ENCODE measurements around the gene CDK6.

CDK6 gene

DNA sequence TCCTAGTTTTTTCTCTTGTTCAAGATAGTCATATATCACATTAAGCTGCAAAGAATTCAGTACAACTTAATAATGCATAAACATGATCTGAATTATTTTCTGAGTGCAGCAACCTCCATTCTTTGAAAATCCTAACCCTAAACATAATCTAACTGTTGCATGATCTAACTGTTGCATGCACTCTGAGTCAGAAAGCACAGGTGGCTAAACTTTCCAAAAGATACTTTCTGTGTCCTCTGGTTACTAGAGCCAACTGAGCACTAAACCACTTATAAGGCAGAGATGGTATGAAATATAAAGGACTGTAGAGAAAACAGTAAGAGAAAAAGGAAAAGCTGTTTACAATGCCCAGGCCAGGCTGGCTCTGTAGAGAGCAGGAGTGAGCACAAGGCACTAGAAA is 223.2 kb downstream of the CDK6 start:
- H3K36me3 ChIP-seq (ENCODE audit: insufficient read depth, low read length) = peaks cover 94% of the 10 kb centered on the region
- H3K79me2 ChIP-seq (ENCODE audit: insufficient read depth, low read length) = peaks cover 16% of the 10 kb centered on the region
- H3K27ac ChIP-seq (ENCODE audit: low read length) = no peak overlapping the region
- H4K20me1 ChIP-seq (ENCODE audit: insufficient read depth, low read length) = 0 out of 2 replicates have a peak, but pooled peaks cover 3% of the 10 kb centered on the region
- no peak overlapping the region for H3K4me3 ChIP-seq (ENCODE audit: low read depth in 1 of 2, low read length in 2 of 2)
- no peaks in the 10 kb centered on the region for H3K27me3 ChIP-seq (ENCODE audit: insufficient read depth, low read length, poor library complexity)
- no peak for ATAC-seq (ENCODE audit: insufficient read depth, low read depth)
- H2AFZ ChIP-seq (ENCODE audit: low read depth, low read length) = no peak overlapping the region
- H3K4me1 ChIP-seq (ENCODE audit: insufficient read depth, low read length) = no peaks in the 10 kb centered on the region
- no peak for DNase-seq
- no peaks in the 10 kb centered on the region for H3K9me3 ChIP-seq (ENCODE audit: insufficient read depth, low read length, severe bottlenecking)
- H3K4me2 ChIP-seq (ENCODE audit: insufficient read depth, low read length) = no peak overlapping the region
- TF ChIP-seq, protein P1, sequence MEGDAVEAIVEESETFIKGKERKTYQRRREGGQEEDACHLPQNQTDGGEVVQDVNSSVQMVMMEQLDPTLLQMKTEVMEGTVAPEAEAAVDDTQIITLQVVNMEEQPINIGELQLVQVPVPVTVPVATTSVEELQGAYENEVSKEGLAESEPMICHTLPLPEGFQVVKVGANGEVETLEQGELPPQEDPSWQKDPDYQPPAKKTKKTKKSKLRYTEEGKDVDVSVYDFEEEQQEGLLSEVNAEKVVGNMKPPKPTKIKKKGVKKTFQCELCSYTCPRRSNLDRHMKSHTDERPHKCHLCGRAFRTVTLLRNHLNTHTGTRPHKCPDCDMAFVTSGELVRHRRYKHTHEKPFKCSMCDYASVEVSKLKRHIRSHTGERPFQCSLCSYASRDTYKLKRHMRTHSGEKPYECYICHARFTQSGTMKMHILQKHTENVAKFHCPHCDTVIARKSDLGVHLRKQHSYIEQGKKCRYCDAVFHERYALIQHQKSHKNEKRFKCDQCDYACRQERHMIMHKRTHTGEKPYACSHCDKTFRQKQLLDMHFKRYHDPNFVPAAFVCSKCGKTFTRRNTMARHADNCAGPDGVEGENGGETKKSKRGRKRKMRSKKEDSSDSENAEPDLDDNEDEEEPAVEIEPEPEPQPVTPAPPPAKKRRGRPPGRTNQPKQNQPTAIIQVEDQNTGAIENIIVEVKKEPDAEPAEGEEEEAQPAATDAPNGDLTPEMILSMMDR (IDR thresholded peaks at IDR 0.05; ENCODE audit: borderline replicate concordance, extremely low read depth, low read length, poor library complexity, severe bottlenecking) = no peak
- TF ChIP-seq EZH2 (IDR thresholded peaks at IDR 0.05; ENCODE audit: borderline replicate concordance, low read depth, low read length, severe bottlenecking) = no peak
- H3K9ac ChIP-seq (ENCODE audit: low read depth, low read length) = no peak overlapping the region

DNA sequence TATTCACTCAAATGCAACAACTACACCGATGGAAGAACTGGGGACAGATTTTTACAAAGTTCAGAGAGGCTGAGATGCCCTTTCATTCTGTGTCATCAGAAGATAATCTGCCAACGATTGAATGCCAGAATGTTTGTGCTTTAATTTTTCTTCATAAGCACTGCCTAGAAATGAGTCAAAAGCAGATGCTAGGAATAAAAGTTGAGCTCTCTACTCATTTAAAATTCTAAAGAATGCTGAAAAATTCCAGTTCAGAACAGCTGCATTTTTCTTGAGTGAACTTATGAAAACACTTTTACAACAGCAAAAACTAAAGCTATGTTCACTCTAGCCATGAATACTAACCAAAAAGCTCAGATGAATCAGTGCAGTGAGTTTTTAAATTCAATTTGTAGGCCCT is 223.9 kb downstream of the CDK6 start:
- H3K36me3 ChIP-seq (ENCODE audit: insufficient read depth, low read length) = peaks cover 94% of the 10 kb centered on the region
- H3K4me3 ChIP-seq (ENCODE audit: low read depth in 1 of 2, low read length in 2 of 2) = no peak overlapping the region
- no peak overlapping the region for H3K9ac ChIP-seq (ENCODE audit: low read depth, low read length)
- H3K79me2 ChIP-seq (ENCODE audit: insufficient read depth, low read length) = peaks cover 9% of the 10 kb centered on the region
- H3K27me3 ChIP-seq (ENCODE audit: insufficient read depth, low read length, poor library complexity) = no peaks in the 10 kb centered on the region
- no peaks in the 10 kb centered on the region for H3K4me1 ChIP-seq (ENCODE audit: insufficient read depth, low read length)
- H3K4me2 ChIP-seq (ENCODE audit: insufficient read depth, low read length) = no peak overlapping the region
- DNase-seq = no peak
- TF ChIP-seq, protein P1 (IDR thresholded peaks at IDR 0.05; ENCODE audit: borderline replicate concordance, extremely low read depth, low read length, poor library complexity, severe bottlenecking) = no peak
- TF ChIP-seq EZH2 (IDR thresholded peaks at IDR 0.05; ENCODE audit: borderline replicate concordance, low read depth, low read length, severe bottlenecking) = no peak
- no peak overlapping the region for H2AFZ ChIP-seq (ENCODE audit: low read depth, low read length)
- H3K9me3 ChIP-seq (ENCODE audit: insufficient read depth, low read length, severe bottlenecking) = no peaks in the 10 kb centered on the region
- H3K27ac ChIP-seq (ENCODE audit: low read length) = no peak overlapping the region
- 0 out of 2 replicates have a peak, but pooled peaks cover 3% of the 10 kb centered on the region for H4K20me1 ChIP-seq (ENCODE audit: insufficient read depth, low read length)
- ATAC-seq (ENCODE audit: insufficient read depth, low read depth) = no peak

- no peaks in the 10 kb centered on the region for H3K27me3 ChIP-seq (ENCODE audit: insufficient read depth, low read length, poor library complexity)
- H3K4me1 ChIP-seq (ENCODE audit: insufficient read depth, low read length) = no peaks in the 10 kb centered on the region
- H3K27ac ChIP-seq (ENCODE audit: low read length) = no peak overlapping the region
- no peak overlapping the region for H3K9ac ChIP-seq (ENCODE audit: low read depth, low read length)
- H2AFZ ChIP-seq (ENCODE audit: low read depth, low read length) = no peak overlapping the region
- H3K79me2 ChIP-seq (ENCODE audit: insufficient read depth, low read length) = peaks cover 7% of the 10 kb centered on the region
- no peaks in the 10 kb centered on the region for H3K9me3 ChIP-seq (ENCODE audit: insufficient read depth, low read length, severe bottlenecking)
- no peak for TF ChIP-seq EZH2 (IDR thresholded peaks at IDR 0.05; ENCODE audit: borderline replicate concordance, low read depth, low read length, severe bottlenecking)
- TF ChIP-seq, protein P1 (IDR thresholded peaks at IDR 0.05; ENCODE audit: borderline replicate concordance, extremely low read depth, low read length, poor library complexity, severe bottlenecking) = no peak
- H3K36me3 ChIP-seq (ENCODE audit: insufficient read depth, low read length) = peaks cover 93% of the 10 kb centered on the region
- DNase-seq = no peak
- no peak for ATAC-seq (ENCODE audit: insufficient read depth, low read depth)
- H3K4me3 ChIP-seq (ENCODE audit: low read depth in 1 of 2, low read length in 2 of 2) = no peak overlapping the region
- no peak overlapping the region for H3K4me2 ChIP-seq (ENCODE audit: insufficient read depth, low read length)
- 0 out of 2 replicates have a peak, but pooled peaks cover 3% of the 10 kb centered on the region for H4K20me1 ChIP-seq (ENCODE audit: insufficient read depth, low read length)
These were observed 224.6 kb downstream of the CDK6 start for GRCh38 chr7:92611735-92612134.
